Activated CD4-positive, alpha-beta T cell treated with anti-CD3 and anti-CD28 coated beads for 36 hours (primary cell): ENCODE measurements around the gene PNRC1. TPM values are rescaled to one million over a fixed set of nuclear protein-coding genes. Genes with fewer than 3 reads are reported as not detected.
"Not testable (repeated sequence)": the region's sequence is repeated elsewhere in the genome, so short reads cannot be mapped to it uniquely, and the experiment has no call there.

Source experiments
- ATAC-seq: fragments of 200-7000 bp; cut with Tn5 transposase; one replicate; pipeline ENCODE4 v1.10.0; 2021; ENCODE audit warnings: mild to moderate bottlenecking, moderate library complexity
- CTCF ChIA-PET: fragments of 350-600 bp; sonication (Branson Sonifier 250); formaldehyde crosslinking; loops from one replicate; lab custom pipeline; 2021; ENCODE audit warnings: antibody characterized with exemption; lab: Charles Lee
- POLR2A ChIA-PET: fragments of 350-600 bp; sonication (Branson Sonifier 250); formaldehyde crosslinking; loops from one replicate; lab custom pipeline; 2021; ENCODE audit warnings: antibody characterized with exemption, inconsistent platforms; lab: Charles Lee
- DNase-seq: peaks from one replicate; pipeline ENCODE4 v3.0.0-alpha.2; 2020
- H3K27ac Mint-ChIP-seq: one replicate; pipeline ENCODE4 v1.8.0; 2021; ENCODE audit warnings: mixed read lengths
- H3K27me3 Mint-ChIP-seq: one replicate; pipeline ENCODE4 v1.8.0; 2021; ENCODE audit warnings: mixed read lengths
- H3K36me3 Mint-ChIP-seq: one replicate; pipeline ENCODE4 v1.8.0; 2021; ENCODE audit warnings: low read depth, mixed read lengths
- H3K4me1 Mint-ChIP-seq: one replicate; pipeline ENCODE4 v1.8.0; 2021; ENCODE audit warnings: mixed read lengths
- H3K4me3 Mint-ChIP-seq: one replicate; pipeline ENCODE4 v1.8.0; 2021; ENCODE audit warnings: mild to moderate bottlenecking, moderate library complexity, mixed read lengths
- H3K9me3 Mint-ChIP-seq: one replicate; pipeline ENCODE4 v1.8.0; 2021; ENCODE audit warnings: low read depth, mixed read lengths
- intact Hi-C, 2 experiments: fragments of 100-400 bp; cut with DNase I in 1 of 2; cut with micrococcal nuclease in 1 of 2; formaldehyde crosslinking; loops; one replicate each; pipeline versions ENCODE4 v1.14.2 to v1.15.1; 2022 to 2024; cut with DNase I, micrococcal nuclease
- total RNA-seq, 2 experiments: library from RNA; stranded (reverse); gene quantifications; one replicate each; pipeline ENCODE4 v1.2.3, GENCODE V29; 2021

The PNRC1 gene
- 10 to 100 TPM; 85.6 to 93.7 TPM for total RNA-seq

DNA sequence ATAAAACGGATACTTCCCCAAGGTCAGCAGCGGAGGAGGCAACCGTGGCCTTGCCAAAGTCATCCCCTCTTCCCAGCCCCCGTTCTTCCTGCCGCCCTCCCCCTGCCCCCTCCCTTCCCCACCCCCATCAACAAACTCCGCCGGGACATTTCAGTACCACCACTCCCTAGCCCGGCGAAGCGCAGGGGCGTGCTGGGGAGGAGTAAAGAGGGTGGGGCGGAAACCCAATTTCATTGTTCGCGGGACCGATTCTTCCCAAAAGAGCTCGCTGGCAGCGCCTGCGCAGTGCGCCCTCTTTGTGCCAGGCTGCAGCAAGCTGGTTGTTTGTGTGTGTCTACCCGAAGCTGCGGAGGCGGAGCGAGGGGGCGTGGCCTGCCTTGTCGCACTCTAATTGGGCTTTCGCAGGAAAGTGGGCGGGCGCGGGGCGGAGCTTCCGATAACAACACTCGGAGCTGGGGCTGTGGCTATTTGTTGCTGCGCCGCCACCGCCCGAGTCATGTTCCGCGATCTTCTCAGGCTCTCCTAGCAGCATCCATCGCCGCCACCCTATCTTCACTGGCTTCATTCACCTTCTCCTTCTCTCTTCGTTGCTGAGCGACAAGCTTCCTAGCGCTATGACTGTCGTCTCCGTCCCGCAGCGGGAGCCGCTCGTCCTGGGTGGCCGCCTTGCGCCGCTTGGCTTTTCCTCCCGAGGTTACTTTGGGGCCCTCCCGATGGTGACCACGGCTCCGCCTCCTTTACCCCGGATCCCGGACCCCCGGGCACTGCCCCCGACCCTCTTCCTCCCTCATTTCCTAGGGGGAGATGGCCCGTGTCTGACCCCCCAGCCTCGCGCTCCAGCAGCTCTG is at the start of gene PNRC1:
PNRC1 (plus strand) TSS at position 471 of the 848 bp plus-strand sequence; CDS start at position 615, 144 bp downstream.
- no peaks in the 10 kb centered on the region for H3K9me3 Mint-ChIP-seq
- H3K4me3 Mint-ChIP-seq: peak within 1 kb of the TSS; percentile 94
- H3K36me3 Mint-ChIP-seq: peaks cover 39% of the 10 kb centered on the region
- ChIA-PET CTCF (interaction anchor here (0.6 to 3.5 kb wide), 8 partner anchors 18 to 284 kb away, joined by 3 to 19 read pairs (median 4); partner anchors contain the start of gene RNGTT), POLR2A (interaction anchor here (0.6 to 2.2 kb wide), 15 partner anchors 11 to 1207 kb away, joined by 3 to 20 read pairs (median 3); partner anchors contain the start of genes LYRM2, PM20D2, RNGTT and SRSF12)
- peak within 1 kb of the TSS; percentile 100 for H3K27ac Mint-ChIP-seq
- DNase-seq: peak; percentile 100
- intact Hi-C loops: loop anchor here (1.0 to 10.0 kb wide), 19 partner anchors 36 to 1926 kb away; partner anchors contain the start of genes LYRM2 (in 2 of the 2), MAP3K7 (in 2 of the 2), MDN1 (in 2 of the 2) and RNGTT (in 2 of the 2)
- H3K4me1 Mint-ChIP-seq: peaks cover 28% of the 10 kb centered on the region
- no peaks in the 10 kb centered on the region for H3K27me3 Mint-ChIP-seq
- peak; percentile 72 for ATAC-seq

GRCh38 chr6:89032599-89032998 is 48.0 kb upstream of the PNRC1 start:
- Mint-ChIP-seq H3K9me3 (peaks cover under 1% of the 10 kb centered on the region), H3K4me3 (no peak overlapping the region), H3K27me3 (no peaks in the 10 kb centered on the region), H3K4me1 (no peaks in the 10 kb centered on the region), H3K36me3 (no peaks in the 10 kb centered on the region), H3K27ac (no peak overlapping the region)
- ChIA-PET POLR2A (no interaction called here), CTCF (interaction anchor here (0.5 kb wide), 1 partner anchor 1865 kb away, joined by 3 read pairs; no protein-coding TSS in a partner anchor)
- no peak for DNase-seq
- ATAC-seq: no peak
- intact Hi-C loops: no loop called here

DNA sequence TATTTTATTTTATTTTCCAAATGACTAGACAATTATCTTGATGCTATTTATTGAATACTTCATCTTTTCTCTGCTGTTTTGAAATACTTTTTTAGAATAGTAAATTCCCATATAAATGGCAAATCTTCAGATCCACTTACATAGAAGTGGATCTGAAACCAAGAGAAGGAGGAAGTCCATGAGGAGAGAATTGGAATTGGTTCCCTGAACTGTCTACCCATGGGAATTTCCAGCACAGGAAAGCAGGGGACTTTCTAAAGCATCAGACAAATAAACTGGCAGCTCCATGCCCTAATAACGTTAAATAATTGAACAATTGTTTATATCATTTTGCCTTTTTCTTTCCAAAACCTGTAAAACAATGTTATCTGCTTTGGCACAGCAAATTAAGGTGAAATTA is 47.1 kb upstream of the PNRC1 start:
- DNase-seq (no peak), ATAC-seq (no peak)
- Mint-ChIP-seq H3K4me1 (no peaks in the 10 kb centered on the region), H3K27ac (no peak overlapping the region), H3K9me3 (peaks cover 6% of the 10 kb centered on the region), H3K36me3 (peaks cover 2% of the 10 kb centered on the region), H3K4me3 (no peak overlapping the region), H3K27me3 (no peaks in the 10 kb centered on the region)
- intact Hi-C loops: no loop called here
- CTCF ChIA-PET: no interaction called here
- POLR2A ChIA-PET: no interaction called here

DNA sequence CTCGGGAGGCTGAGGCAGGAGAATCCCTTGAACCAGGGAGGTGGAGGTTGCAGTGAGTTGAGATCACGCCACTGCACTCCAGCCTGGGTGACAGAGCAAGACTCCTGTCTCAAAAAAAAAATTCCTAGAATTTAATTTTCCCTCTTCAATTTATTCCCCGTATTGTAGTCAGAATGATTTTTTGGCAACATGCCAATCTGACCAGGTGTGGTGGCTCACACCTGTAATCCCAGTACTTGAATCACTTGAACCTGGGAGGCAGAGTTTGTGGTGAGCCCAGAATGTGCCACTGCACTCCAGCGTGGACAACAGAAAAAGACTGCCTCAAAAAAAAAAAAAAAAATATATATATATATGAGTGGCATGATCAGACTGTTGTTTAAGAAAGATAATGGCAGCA is 46.4 kb upstream of the PNRC1 start:
- H3K36me3 Mint-ChIP-seq, H3K4me3 Mint-ChIP-seq, ATAC-seq, intact Hi-C loops, H3K27me3 Mint-ChIP-seq, POLR2A ChIA-PET, H3K27ac Mint-ChIP-seq, CTCF ChIA-PET, DNase-seq, H3K4me1 Mint-ChIP-seq: not testable (repeated sequence)
- peaks cover 11% of the 10 kb centered on the region for H3K9me3 Mint-ChIP-seq

- Mint-ChIP-seq H3K27ac (no peak overlapping the region), H3K4me3 (no peak overlapping the region), H3K36me3 (peaks cover 6% of the 10 kb centered on the region), H3K4me1 (no peaks in the 10 kb centered on the region), H3K27me3 (no peaks in the 10 kb centered on the region), H3K9me3 (peaks cover 12% of the 10 kb centered on the region)
- DNase-seq (no peak), ATAC-seq (no peak)
- CTCF ChIA-PET: interaction anchor here (0.7 kb wide), 1 partner anchor 67 kb away, joined by 3 read pairs; no protein-coding TSS in a partner anchor
- intact Hi-C loops: no loop called here
- POLR2A ChIA-PET: no interaction called here
These were observed 45.8 kb upstream of the PNRC1 start for GRCh38 chr6:89034586-89035251.

- ChIA-PET POLR2A (no interaction called here), CTCF (interaction anchor here (0.6 to 0.8 kb wide), 3 partner anchors 8 to 182 kb away, joined by 3 to 6 read pairs (median 3); partner anchors contain the start of gene GABRR1)
- peaks cover 13% of the 10 kb centered on the region for H3K9me3 Mint-ChIP-seq
- H3K36me3 Mint-ChIP-seq: peaks cover 6% of the 10 kb centered on the region
- H3K27me3 Mint-ChIP-seq: no peaks in the 10 kb centered on the region
- no peak overlapping the region for H3K27ac Mint-ChIP-seq
- intact Hi-C loops: no loop called here
- no peak for ATAC-seq
- no peak for DNase-seq
- no peak overlapping the region for H3K4me3 Mint-ChIP-seq
- no peaks in the 10 kb centered on the region for H3K4me1 Mint-ChIP-seq
These were observed 45.1 kb upstream of the PNRC1 start for GRCh38 chr6:89035252-89036101.

DNA sequence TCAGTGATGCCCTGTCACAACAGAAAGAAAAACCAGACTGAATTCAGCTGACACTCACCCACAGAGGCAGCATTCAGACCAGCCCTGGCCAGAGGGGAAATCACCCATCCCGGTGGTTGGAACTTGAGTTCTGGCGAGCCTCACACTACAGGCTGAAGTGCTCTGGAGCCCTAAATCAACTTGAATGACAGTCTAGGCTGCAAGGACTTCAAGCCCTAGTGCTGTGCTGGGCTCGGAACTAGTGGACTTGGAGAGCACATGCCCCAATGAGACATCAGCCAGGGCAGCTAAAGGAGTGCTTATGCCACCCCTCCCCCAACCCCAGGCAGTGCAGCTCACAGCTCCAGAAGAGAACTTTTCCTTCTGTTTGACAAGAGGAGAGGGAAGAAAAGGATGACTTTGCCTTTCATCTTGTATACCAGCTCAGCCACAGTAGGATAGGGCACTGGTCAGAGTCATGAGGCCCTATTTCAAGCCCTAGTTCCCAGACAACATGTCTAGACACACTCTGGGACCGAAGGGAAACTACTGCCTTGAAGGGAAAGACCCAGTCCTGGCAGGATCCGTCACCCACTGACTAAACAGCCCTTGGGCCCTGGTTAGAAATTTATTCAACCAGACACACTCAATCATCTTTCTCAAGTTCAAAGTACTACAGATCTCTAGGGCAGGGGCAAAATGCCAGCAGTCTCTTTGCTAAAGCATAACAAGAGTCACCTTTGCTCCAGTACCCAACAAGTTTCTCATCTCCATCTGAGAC is 43.2 kb upstream of the PNRC1 start:
- POLR2A ChIA-PET: no interaction called here
- CTCF ChIA-PET: interaction anchor here (0.5 to 0.7 kb wide), 3 partner anchors 26 to 69 kb away, joined by 3 to 4 read pairs (median 3); partner anchors contain the start of gene PNRC1
- no peak for ATAC-seq
- intact Hi-C loops: no loop called here
- no peaks in the 10 kb centered on the region for H3K4me1 Mint-ChIP-seq
- no peak overlapping the region for H3K27ac Mint-ChIP-seq
- H3K27me3 Mint-ChIP-seq: no peaks in the 10 kb centered on the region
- H3K4me3 Mint-ChIP-seq: no peak overlapping the region
- H3K36me3 Mint-ChIP-seq: peaks cover 6% of the 10 kb centered on the region
- DNase-seq: no peak
- H3K9me3 Mint-ChIP-seq: peaks cover 13% of the 10 kb centered on the region

DNA sequence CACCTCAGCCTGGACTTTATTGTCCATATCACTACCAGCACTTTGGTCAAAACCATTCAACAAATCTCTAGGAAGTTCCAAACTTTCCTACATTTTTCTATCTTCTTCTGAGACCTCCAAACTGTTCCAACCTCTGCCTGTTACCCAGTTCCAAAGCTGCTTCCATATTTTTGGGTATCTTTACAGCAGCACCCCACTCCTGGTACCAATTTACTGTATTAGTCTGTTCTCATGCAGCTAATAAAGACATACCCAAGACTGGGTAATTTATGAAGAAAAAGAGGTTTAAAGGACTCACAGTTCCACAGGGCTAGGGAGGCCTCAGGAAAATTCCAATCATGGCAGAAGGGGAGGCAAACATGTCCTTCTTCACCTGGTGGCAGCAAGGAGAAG is 42.7 kb upstream of the PNRC1 start:
- H3K4me3 Mint-ChIP-seq, H3K27me3 Mint-ChIP-seq, H3K36me3 Mint-ChIP-seq, H3K4me1 Mint-ChIP-seq, intact Hi-C loops, POLR2A ChIA-PET, DNase-seq, ATAC-seq, H3K27ac Mint-ChIP-seq: not testable (repeated sequence)
- CTCF ChIA-PET: interaction anchor here (0.5 to 0.7 kb wide), 2 partner anchors 43 to 68 kb away, joined by 3 to 4 read pairs; partner anchors contain the start of gene PNRC1
- H3K9me3 Mint-ChIP-seq: peaks cover 13% of the 10 kb centered on the region

GRCh38 chr6:89042664-89043063 is 37.9 kb upstream of the PNRC1 start:
- Mint-ChIP-seq H3K9me3 (peaks cover 12% of the 10 kb centered on the region), H3K27ac (no peak overlapping the region), H3K27me3 (no peaks in the 10 kb centered on the region), H3K36me3 (peaks cover 6% of the 10 kb centered on the region), H3K4me1 (no peaks in the 10 kb centered on the region), H3K4me3 (no peak overlapping the region)
- ChIA-PET CTCF (no interaction called here), POLR2A (no interaction called here)
- ATAC-seq (no peak), DNase-seq (no peak)
- intact Hi-C loops: no loop called here

GRCh38 chr6:89044328-89045010 is 36.1 kb upstream of the PNRC1 start:
- no peaks in the 10 kb centered on the region for H3K36me3 Mint-ChIP-seq
- DNase-seq (no peak), ATAC-seq (no peak)
- ChIA-PET CTCF (interaction anchor here (0.5 to 0.7 kb wide), 2 partner anchors 69 to 334 kb away, joined by 3 read pairs; no protein-coding TSS in a partner anchor), POLR2A (no interaction called here)
- intact Hi-C loops: no loop called here
- no peaks in the 10 kb centered on the region for H3K4me1 Mint-ChIP-seq
- H3K27ac Mint-ChIP-seq: no peak overlapping the region
- no peak overlapping the region for H3K4me3 Mint-ChIP-seq
- H3K9me3 Mint-ChIP-seq: peaks cover 2% of the 10 kb centered on the region
- no peaks in the 10 kb centered on the region for H3K27me3 Mint-ChIP-seq
